HepG2 (cell line): ENCODE results near the gene FTCD. TPM values are rescaled to one million over a fixed set of nuclear protein-coding genes. Genes with fewer than 3 reads are reported as not detected.

Experiments
- FOSL2 ChIP-seq: sonication (generic); formaldehyde crosslinking; IDR thresholded peaks from 2 replicates; pipeline ENCODE4 v1.4.0; 2020; ENCODE audit warnings: missing genetic modification reagents
- FOXC1 ChIP-seq: sonication (generic); formaldehyde crosslinking; IDR thresholded peaks from 2 replicates; pipeline ENCODE4 v1.8.0; 2022; ENCODE audit warnings: mild to moderate bottlenecking, missing genetic modification reagents, borderline replicate concordance
- GPN1 ChIP-seq: sonication (generic); formaldehyde crosslinking; IDR thresholded peaks from 2 replicates; pipeline ENCODE4 v1.5.1; 2020; ENCODE audit warnings: missing genetic modification reagents, borderline replicate concordance
- HDAC1 ChIP-seq: sonication (generic); formaldehyde crosslinking; IDR thresholded peaks from 2 replicates; pipeline ENCODE4 v1.5.1; 2020; ENCODE audit warnings: mild to moderate bottlenecking, missing genetic modification reagents
- HDAC2 ChIP-seq: sonication (generic); formaldehyde crosslinking; IDR thresholded peaks from 2 replicates; pipeline ENCODE4 v1.4.0; 2020; ENCODE audit warnings: missing genetic modification reagents
- HNRNPL ChIP-seq: fragments of 200-400 bp; formaldehyde crosslinking; IDR thresholded peaks from 2 replicates; pipeline ENCODE4 v1.6.1; 2017; ENCODE audit warnings: mild to moderate bottlenecking, low read depth, low read length
- IRF2 ChIP-seq: IDR thresholded peaks from 2 replicates; pipeline ENCODE4 v1.6.1; 2018; ENCODE audit warnings: missing genetic modification reagents, missing compliant biosample characterization
- NR2F6 ChIP-seq, 2 experiments: IDR thresholded peaks; 2 replicates each; pipeline ENCODE4 v1.6.1; 2016; ENCODE audit warnings: antibody characterized with exemption in 1 of 2, mild to moderate bottlenecking in 1 of 2
- SNAI1 ChIP-seq: sonication (generic); formaldehyde crosslinking; IDR thresholded peaks from 2 replicates; pipeline ENCODE4 v1.5.0; 2020; ENCODE audit warnings: mild to moderate bottlenecking, missing genetic modification reagents, borderline replicate concordance
- TGIF2 ChIP-seq: IDR thresholded peaks from 2 replicates; pipeline ENCODE4 v1.6.1; 2016; ENCODE audit warnings: control low read depth, missing compliant biosample characterization
- THAP11 ChIP-seq: IDR thresholded peaks from 2 replicates; pipeline ENCODE4 v1.6.1; 2016; ENCODE audit warnings: missing biosample characterization, missing genetic modification reagents
- ZNF296 ChIP-seq: sonication (generic); formaldehyde crosslinking; conservative IDR thresholded peaks from 2 replicates; pipeline ENCODE4 v1.5.0; 2020; ENCODE audit warnings: mild to moderate bottlenecking, missing genetic modification reagents
- ZNF317 ChIP-seq: sonication (generic); formaldehyde crosslinking; IDR thresholded peaks from 2 replicates; pipeline ENCODE4 v1.5.0; 2020; ENCODE audit warnings: mild to moderate bottlenecking, missing genetic modification reagents
- ZNF552 ChIP-seq: sonication (generic); formaldehyde crosslinking; IDR thresholded peaks from 2 replicates; pipeline ENCODE4 v1.9.0; 2022; ENCODE audit warnings: missing genetic modification reagents, mild to moderate bottlenecking, borderline replicate concordance
- polyA plus RNA-seq, 8 experiments: library from polyadenylated mRNA; depleted of rRNA in 3 of 8; stranded (reverse) in 7 of 8; unstranded in 1 of 8; fragments of >200 nt; fragmentation: Illumina TruSeq in 4 of 8; extraction: Trizol in 4 of 8; gene quantifications; 2 replicates each; pipeline versions ENCODE4 v1.2.1 to v1.2.3, GENCODE V29; 2011 to 2016; ENCODE audit warnings: low read depth in 4 of 8, missing spikeins in 1 of 8, mixed read lengths in 1 of 8; ENCODE audit not compliant: insufficient read depth in 1 of 8
- total RNA-seq, 5 experiments: library from RNA; depleted of rRNA; stranded (reverse); fragments of >200 nt; fragmentation: Illumina TruSeq; extraction: Trizol; gene quantifications; 2 replicates each; pipeline ENCODE4 v1.2.3, GENCODE V29; 2016; ENCODE audit warnings: low read depth in 1 of 5
- TF ChIP-seq, protein P1 (sequence below): sonication (generic); formaldehyde crosslinking; IDR thresholded peaks from 2 replicates; pipeline ENCODE4 v1.8.0; 2022; ENCODE audit warnings: mild to moderate bottlenecking, missing genetic modification reagents; ENCODE audit not compliant: insufficient replicate concordance
- TF ChIP-seq, protein P2 (sequence below): sonication (generic); formaldehyde crosslinking; IDR thresholded peaks from 2 replicates; pipeline ENCODE4 v1.4.0; 2020; ENCODE audit warnings: missing genetic modification reagents, borderline replicate concordance
- TF ChIP-seq, protein P3 (sequence below): sonication (generic); formaldehyde crosslinking; IDR thresholded peaks from 2 replicates; pipeline ENCODE4 v1.9.0; 2021; ENCODE audit warnings: mild to moderate bottlenecking, missing genetic modification reagents

The FTCD gene
- total and polyA plus RNA-seq, 2 of the 13 experiments (the other 11 are each of a cell fraction or from before 2014, with no cell fraction given) = 75.7 to 105 TPM

DNA sequence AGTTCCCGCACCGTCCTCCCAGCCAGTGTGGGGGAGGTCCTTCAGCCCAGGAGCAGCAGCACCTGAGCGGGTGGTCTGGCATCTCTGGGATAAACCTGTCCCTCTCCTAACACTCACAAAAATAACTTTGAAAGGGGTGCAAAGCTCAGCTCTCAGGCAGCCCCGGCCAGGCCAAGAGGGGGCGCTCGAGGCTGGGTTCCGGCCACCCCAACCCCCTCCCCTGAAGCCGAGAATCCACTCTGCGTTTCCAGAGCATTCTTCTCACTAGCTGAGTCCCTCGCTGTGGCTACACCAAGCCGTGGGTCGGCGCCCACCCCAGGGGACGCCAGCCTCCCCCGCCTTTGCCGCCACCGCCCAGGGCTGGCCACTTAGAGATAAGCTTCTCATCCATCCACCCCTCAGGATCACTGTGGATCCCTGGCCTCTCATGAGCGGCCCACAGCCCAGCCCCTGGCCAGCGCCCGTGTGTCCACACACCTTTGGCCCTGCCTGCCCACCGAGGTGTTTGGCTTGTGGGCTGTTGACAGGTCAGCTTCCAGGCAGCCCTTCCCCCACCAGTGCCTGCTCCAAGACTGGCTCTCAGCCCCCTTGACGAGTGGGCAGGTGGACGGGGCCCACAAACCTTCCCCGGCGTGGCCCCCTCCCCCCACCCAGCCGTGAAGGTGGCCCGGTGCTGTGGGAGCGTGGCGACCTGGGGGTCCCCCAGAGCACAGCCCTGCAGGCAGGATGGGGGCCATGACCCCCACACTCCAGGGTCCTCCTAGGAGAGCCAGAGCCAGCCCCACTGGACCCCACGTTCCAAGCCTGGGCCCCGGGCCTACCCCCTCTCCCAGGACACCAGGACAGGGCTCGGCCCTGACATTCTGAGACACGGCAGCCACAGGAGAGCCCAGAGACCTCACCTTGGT is 1.9 kb downstream of the FTCD start (continued):
- TF ChIP-seq HDAC1 (CRISPR knock-in tag) (peak; percentile 69), HDAC2 (CRISPR knock-in tag) (peak; percentile 78), HNRNPL (0 out of 2 replicates have a peak, but pooled peaks have one; percentile 39), NR2F6 (IDR thresholded peaks at IDR 0.05) (peak; percentile 69), NR2F6 (CRISPR knock-in tag; IDR thresholded peaks at IDR 0.05) (peak; percentile 81), ZNF317 (CRISPR knock-in tag) (0 out of 2 replicates have a peak, but pooled peaks have one; percentile 17), ZNF296 (CRISPR knock-in tag) (peak; percentile 99), TGIF2 (CRISPR knock-in tag) (no peak), FOSL2 (peak; percentile 21; the same call in 1 of the 2 replicates), ZNF552 (no peak), SNAI1 (0 out of 2 replicates have a peak, but pooled peaks have one; percentile 6), FOXC1 (CRISPR knock-in tag) (peak; percentile 79), GPN1 (CRISPR knock-in tag) (no peak), THAP11 (peak; percentile 44; the same call in 1 of the 2 replicates), IRF2 (0 out of 2 replicates have a peak, but pooled peaks have one; percentile 32)
- TF ChIP-seq, protein P1, sequence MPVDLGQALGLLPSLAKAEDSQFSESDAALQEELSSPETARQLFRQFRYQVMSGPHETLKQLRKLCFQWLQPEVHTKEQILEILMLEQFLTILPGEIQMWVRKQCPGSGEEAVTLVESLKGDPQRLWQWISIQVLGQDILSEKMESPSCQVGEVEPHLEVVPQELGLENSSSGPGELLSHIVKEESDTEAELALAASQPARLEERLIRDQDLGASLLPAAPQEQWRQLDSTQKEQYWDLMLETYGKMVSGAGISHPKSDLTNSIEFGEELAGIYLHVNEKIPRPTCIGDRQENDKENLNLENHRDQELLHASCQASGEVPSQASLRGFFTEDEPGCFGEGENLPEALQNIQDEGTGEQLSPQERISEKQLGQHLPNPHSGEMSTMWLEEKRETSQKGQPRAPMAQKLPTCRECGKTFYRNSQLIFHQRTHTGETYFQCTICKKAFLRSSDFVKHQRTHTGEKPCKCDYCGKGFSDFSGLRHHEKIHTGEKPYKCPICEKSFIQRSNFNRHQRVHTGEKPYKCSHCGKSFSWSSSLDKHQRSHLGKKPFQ (CRISPR knock-in tag) = peak; percentile 81
- TF ChIP-seq, protein P2, sequence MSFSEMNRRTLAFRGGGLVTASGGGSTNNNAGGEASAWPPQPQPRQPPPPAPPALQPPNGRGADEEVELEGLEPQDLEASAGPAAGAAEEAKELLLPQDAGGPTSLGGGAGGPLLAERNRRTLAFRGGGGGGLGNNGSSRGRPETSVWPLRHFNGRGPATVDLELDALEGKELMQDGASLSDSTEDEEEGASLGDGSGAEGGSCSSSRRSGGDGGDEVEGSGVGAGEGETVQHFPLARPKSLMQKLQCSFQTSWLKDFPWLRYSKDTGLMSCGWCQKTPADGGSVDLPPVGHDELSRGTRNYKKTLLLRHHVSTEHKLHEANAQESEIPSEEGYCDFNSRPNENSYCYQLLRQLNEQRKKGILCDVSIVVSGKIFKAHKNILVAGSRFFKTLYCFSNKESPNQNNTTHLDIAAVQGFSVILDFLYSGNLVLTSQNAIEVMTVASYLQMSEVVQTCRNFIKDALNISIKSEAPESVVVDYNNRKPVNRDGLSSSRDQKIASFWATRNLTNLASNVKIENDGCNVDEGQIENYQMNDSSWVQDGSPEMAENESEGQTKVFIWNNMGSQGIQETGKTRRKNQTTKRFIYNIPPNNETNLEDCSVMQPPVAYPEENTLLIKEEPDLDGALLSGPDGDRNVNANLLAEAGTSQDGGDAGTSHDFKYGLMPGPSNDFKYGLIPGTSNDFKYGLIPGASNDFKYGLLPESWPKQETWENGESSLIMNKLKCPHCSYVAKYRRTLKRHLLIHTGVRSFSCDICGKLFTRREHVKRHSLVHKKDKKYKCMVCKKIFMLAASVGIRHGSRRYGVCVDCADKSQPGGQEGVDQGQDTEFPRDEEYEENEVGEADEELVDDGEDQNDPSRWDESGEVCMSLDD (CRISPR knock-in tag) = peak; percentile 77; the same call in 1 of the 2 replicates
- TF ChIP-seq, protein P3, sequence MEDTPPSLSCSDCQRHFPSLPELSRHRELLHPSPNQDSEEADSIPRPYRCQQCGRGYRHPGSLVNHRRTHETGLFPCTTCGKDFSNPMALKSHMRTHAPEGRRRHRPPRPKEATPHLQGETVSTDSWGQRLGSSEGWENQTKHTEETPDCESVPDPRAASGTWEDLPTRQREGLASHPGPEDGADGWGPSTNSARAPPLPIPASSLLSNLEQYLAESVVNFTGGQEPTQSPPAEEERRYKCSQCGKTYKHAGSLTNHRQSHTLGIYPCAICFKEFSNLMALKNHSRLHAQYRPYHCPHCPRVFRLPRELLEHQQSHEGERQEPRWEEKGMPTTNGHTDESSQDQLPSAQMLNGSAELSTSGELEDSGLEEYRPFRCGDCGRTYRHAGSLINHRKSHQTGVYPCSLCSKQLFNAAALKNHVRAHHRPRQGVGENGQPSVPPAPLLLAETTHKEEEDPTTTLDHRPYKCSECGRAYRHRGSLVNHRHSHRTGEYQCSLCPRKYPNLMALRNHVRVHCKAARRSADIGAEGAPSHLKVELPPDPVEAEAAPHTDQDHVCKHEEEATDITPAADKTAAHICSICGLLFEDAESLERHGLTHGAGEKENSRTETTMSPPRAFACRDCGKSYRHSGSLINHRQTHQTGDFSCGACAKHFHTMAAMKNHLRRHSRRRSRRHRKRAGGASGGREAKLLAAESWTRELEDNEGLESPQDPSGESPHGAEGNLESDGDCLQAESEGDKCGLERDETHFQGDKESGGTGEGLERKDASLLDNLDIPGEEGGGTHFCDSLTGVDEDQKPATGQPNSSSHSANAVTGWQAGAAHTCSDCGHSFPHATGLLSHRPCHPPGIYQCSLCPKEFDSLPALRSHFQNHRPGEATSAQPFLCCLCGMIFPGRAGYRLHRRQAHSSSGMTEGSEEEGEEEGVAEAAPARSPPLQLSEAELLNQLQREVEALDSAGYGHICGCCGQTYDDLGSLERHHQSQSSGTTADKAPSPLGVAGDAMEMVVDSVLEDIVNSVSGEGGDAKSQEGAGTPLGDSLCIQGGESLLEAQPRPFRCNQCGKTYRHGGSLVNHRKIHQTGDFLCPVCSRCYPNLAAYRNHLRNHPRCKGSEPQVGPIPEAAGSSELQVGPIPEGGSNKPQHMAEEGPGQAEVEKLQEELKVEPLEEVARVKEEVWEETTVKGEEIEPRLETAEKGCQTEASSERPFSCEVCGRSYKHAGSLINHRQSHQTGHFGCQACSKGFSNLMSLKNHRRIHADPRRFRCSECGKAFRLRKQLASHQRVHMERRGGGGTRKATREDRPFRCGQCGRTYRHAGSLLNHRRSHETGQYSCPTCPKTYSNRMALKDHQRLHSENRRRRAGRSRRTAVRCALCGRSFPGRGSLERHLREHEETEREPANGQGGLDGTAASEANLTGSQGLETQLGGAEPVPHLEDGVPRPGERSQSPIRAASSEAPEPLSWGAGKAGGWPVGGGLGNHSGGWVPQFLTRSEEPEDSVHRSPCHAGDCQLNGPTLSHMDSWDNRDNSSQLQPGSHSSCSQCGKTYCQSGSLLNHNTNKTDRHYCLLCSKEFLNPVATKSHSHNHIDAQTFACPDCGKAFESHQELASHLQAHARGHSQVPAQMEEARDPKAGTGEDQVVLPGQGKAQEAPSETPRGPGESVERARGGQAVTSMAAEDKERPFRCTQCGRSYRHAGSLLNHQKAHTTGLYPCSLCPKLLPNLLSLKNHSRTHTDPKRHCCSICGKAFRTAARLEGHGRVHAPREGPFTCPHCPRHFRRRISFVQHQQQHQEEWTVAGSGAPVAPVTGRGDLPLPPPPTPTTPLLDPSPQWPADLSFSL (CRISPR knock-in tag) = 0 out of 2 replicates have a peak, but pooled peaks have one; percentile 36
